Body of pancreas (tissue), 4 donors: ENCODE measurements around the gene NMBR. TPM values are rescaled to one million over a fixed set of nuclear protein-coding genes. Genes with fewer than 3 reads are reported as not detected.

Experiments
- ATAC-seq: fragments of 150-250 bp; one replicate; pipeline ENCODE4 v1.9.1; 2016
- DNase-seq, 4 donors: peaks; one replicate each; pipeline ENCODE4 v3.0.0-alpha.2; 2019
- H3K27ac ChIP-seq, 4 donors: fragments of 200-600 bp; sonication (generic); 1 replicate in 3 of 4; 2 replicates in 1 of 4; pipeline versions ENCODE4 v1.5.1 to v1.6.1; 2016 to 2019; ENCODE audit warnings: mild to moderate bottlenecking in 1 of 4, mixed read lengths in 1 of 4, moderate library complexity in 1 of 4
- H3K27me3 ChIP-seq, 2 donors: fragments of 200-600 bp; sonication (generic); one replicate each; pipeline ENCODE4 v1.6.0; 2016; ENCODE audit warnings: mild to moderate bottlenecking in 1 of 2
- H3K36me3 ChIP-seq, 2 donors: fragments of 200-600 bp; sonication (generic); replicated peaks in 1 of 2; 2 replicates each; pipeline ENCODE4 v1.5.1; 2016; ENCODE audit warnings: low read depth in 2 of 2; ENCODE audit not compliant: insufficient read depth in 1 of 2
- H3K4me1 ChIP-seq: fragments of 200-600 bp; sonication (generic); one replicate; pipeline ENCODE4 v1.6.0; 2016
- H3K4me3 ChIP-seq, 2 donors: fragments of 200-600 bp; sonication (generic); 1 replicate in 1 of 2; 2 replicates in 1 of 2; pipeline ENCODE4 v1.5.1; 2016 to 2019
- H3K9me3 ChIP-seq, 3 donors: fragments of 200-600 bp; sonication (generic); 1 replicate in 2 of 3; 2 replicates in 1 of 3; pipeline ENCODE4 v1.5.1; 2016
- POLR2A ChIP-seq, 3 donors: fragments of 450-650 bp; IDR thresholded peaks; one replicate each; pipeline ENCODE4 v1.6.1; 2016; ENCODE audit warnings: antibody characterized with exemption in 3 of 3, mild to moderate bottlenecking in 2 of 3
- WGBS, 2 donors: methylation state at CpG; one replicate each; pipeline ENCODE4 v1.1.5; 2017; 5-methylcytosine and 5-hydroxymethylcytosine counted together
- intact Hi-C: fragments of 100-400 bp; cut with DNase I; formaldehyde crosslinking; loops from one replicate; pipeline ENCODE4 v1.15.1; 2023
- total RNA-seq, 2 donors: library from RNA; depleted of rRNA; stranded (reverse); fragments of >200 nt; gene quantifications; one replicate each; pipeline ENCODE4 v1.1.0, GENCODE V29; 2016
- TF ChIP-seq, protein P1 (sequence below), 7 experiments: fragments of 450-650 bp in 4 of 7; fragments of 200-600 bp in 3 of 7; sonication (generic) in 3 of 7; IDR thresholded peaks; one replicate each; pipeline ENCODE4 v1.5.1; 2016 to 2019; ENCODE audit warnings: antibody characterized with exemption in 7 of 7

Gene NMBR
- total RNA-seq, 2 donors from 2014 or later, result not detected

DNA sequence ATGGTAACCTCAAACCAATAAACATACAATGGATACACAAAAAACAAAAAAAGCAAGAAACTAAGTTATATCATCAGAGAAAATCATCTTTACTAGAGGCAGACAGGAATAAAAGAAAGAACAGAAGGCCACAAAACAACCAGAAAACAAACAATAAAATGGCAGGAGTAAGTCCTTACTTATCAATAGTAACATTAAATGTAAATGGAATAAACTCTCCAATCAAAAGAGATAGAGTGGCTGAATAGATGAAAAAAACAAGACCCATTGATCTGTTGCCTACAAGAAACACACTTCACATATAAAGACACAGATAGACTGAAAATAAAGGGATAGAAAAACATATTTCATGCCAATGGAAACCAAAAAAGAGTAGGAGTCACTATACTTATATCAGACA, 95.5 kb downstream of the NMBR start:
- Histone ChIP-seq H3K4me1 (no peaks in the 10 kb centered on the region), H3K9me3 (no peaks in the 10 kb centered on the region), H3K27me3 (no peaks in the 10 kb centered on the region), H3K36me3 (no peaks in the 10 kb centered on the region), H3K27ac (no peak overlapping the region), H3K4me3 (no peak overlapping the region)
- no peak for ATAC-seq
- intact Hi-C loops, result no loop called here
- TF ChIP-seq POLR2A (IDR thresholded peaks at IDR 0.05), result no peak
- TF ChIP-seq, protein P1, sequence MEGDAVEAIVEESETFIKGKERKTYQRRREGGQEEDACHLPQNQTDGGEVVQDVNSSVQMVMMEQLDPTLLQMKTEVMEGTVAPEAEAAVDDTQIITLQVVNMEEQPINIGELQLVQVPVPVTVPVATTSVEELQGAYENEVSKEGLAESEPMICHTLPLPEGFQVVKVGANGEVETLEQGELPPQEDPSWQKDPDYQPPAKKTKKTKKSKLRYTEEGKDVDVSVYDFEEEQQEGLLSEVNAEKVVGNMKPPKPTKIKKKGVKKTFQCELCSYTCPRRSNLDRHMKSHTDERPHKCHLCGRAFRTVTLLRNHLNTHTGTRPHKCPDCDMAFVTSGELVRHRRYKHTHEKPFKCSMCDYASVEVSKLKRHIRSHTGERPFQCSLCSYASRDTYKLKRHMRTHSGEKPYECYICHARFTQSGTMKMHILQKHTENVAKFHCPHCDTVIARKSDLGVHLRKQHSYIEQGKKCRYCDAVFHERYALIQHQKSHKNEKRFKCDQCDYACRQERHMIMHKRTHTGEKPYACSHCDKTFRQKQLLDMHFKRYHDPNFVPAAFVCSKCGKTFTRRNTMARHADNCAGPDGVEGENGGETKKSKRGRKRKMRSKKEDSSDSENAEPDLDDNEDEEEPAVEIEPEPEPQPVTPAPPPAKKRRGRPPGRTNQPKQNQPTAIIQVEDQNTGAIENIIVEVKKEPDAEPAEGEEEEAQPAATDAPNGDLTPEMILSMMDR (IDR thresholded peaks at IDR 0.05), result no peak
- DNase-seq, result no peak

- Histone ChIP-seq H3K27me3 (no peaks in the 10 kb centered on the region), H3K4me1 (no peaks in the 10 kb centered on the region), H3K36me3 (no peaks in the 10 kb centered on the region), H3K9me3 (no peaks in the 10 kb centered on the region), H3K27ac (no peak overlapping the region), H3K4me3 (no peak overlapping the region)
- no peak for DNase-seq
- TF ChIP-seq POLR2A (IDR thresholded peaks at IDR 0.05), result no peak
- TF ChIP-seq, protein P1 (IDR thresholded peaks at IDR 0.05), result no peak
- 50 to 67% methylated on average over 1 of the region's 1 CpG for WGBS, 2 donors
- no peak for ATAC-seq
- intact Hi-C loops, result no loop called here
Observed at GRCh38 chr6:142048593-142048980, 98.3 kb downstream of the NMBR start.

- Histone ChIP-seq H3K4me1 (no peaks in the 10 kb centered on the region), H3K9me3 (no peaks in the 10 kb centered on the region), H3K27me3 (no peaks in the 10 kb centered on the region), H3K4me3 (no peak overlapping the region), H3K36me3 (no peaks in the 10 kb centered on the region), H3K27ac (no peak overlapping the region)
- TF ChIP-seq, protein P1 (IDR thresholded peaks at IDR 0.05), result no peak
- no peak for TF ChIP-seq POLR2A (IDR thresholded peaks at IDR 0.05)
- WGBS, 2 donors, result 73 to 83% methylated on average over 12 of the region's 12 CpGs
- intact Hi-C loops, result no loop called here
- DNase-seq, result no peak
- no peak for ATAC-seq
Observed at GRCh38 chr6:142047934-142048592, 98.9 kb downstream of the NMBR start.

- H3K9me3 ChIP-seq, result no peaks in the 10 kb centered on the region
- ATAC-seq, result no peak
- TF ChIP-seq POLR2A (IDR thresholded peaks at IDR 0.05), result no peak
- TF ChIP-seq, protein P1 (IDR thresholded peaks at IDR 0.05), result no peak
- no peak for DNase-seq
- H3K4me1 ChIP-seq, result no peaks in the 10 kb centered on the region
- H3K27ac ChIP-seq, result no peak overlapping the region
- no peak overlapping the region for H3K4me3 ChIP-seq
- WGBS, 2 donors, result 33% methylated on average over 6 of the region's 6 CpGs
- no peaks in the 10 kb centered on the region for H3K36me3 ChIP-seq
- intact Hi-C loops, result no loop called here
- H3K27me3 ChIP-seq, result no peaks in the 10 kb centered on the region
Observed at GRCh38 chr6:142045380-142046278, 101.3 kb downstream of the NMBR start.
